ENCODE measurements around the gene VPS35L. TPM values are rescaled to one million over a fixed set of nuclear protein-coding genes. Genes with fewer than 3 reads are reported as not detected.

VPS35L gene
- total RNA-seq, 1 donor from 2014 or later: 45.0 TPM

GRCh38 chr16:19645557-19645981 is 90.1 kb downstream of the VPS35L start:
- H4K20me1 ChIP-seq (ENCODE audit: insufficient read depth, low read length): no peaks in the 10 kb centered on the region
- H3K4me1 Mint-ChIP-seq (ENCODE audit: low read depth, unreplicated experiment): no peaks in the 10 kb centered on the region
- H3K27ac Mint-ChIP-seq (ENCODE audit: unreplicated experiment): no peak overlapping the region

GRCh38 chr16:19649980-19650379 is 94.5 kb downstream of the VPS35L start:
- H3K36me3 Mint-ChIP-seq (ENCODE audit: low read depth, unreplicated experiment): peaks cover 19% of the 10 kb centered on the region

More at GRCh38 chr16:19645557-19645981, 90.1 kb downstream of the VPS35L start:
- Histone ChIP-seq H2AFZ (ENCODE audit: low read depth, low read length) (no peak overlapping the region), H3K4me3 (ENCODE audit: insufficient read depth, low read depth, low read length) (no peak overlapping the region), H3K4me1 (ENCODE audit: insufficient read depth, low read length) (no peaks in the 10 kb centered on the region), H3K4me2 (ENCODE audit: low read length) (no peak overlapping the region), H3K36me3 (ENCODE audit: insufficient read depth, low read length) (peaks cover 16% of the 10 kb centered on the region), H3K27me3 (ENCODE audit: insufficient read depth, low read length) (no peaks in the 10 kb centered on the region), H3K79me2 (ENCODE audit: insufficient read depth, low read length) (no peaks in the 10 kb centered on the region), H3K27ac (ENCODE audit: low read depth, low read length) (no peak overlapping the region), H3K9ac (ENCODE audit: low read length) (no peak overlapping the region), H3K9me3 (ENCODE audit: insufficient read depth, low read depth, low read length) (no peaks in the 10 kb centered on the region)
- TF ChIP-seq, protein P1, sequence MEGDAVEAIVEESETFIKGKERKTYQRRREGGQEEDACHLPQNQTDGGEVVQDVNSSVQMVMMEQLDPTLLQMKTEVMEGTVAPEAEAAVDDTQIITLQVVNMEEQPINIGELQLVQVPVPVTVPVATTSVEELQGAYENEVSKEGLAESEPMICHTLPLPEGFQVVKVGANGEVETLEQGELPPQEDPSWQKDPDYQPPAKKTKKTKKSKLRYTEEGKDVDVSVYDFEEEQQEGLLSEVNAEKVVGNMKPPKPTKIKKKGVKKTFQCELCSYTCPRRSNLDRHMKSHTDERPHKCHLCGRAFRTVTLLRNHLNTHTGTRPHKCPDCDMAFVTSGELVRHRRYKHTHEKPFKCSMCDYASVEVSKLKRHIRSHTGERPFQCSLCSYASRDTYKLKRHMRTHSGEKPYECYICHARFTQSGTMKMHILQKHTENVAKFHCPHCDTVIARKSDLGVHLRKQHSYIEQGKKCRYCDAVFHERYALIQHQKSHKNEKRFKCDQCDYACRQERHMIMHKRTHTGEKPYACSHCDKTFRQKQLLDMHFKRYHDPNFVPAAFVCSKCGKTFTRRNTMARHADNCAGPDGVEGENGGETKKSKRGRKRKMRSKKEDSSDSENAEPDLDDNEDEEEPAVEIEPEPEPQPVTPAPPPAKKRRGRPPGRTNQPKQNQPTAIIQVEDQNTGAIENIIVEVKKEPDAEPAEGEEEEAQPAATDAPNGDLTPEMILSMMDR (IDR thresholded peaks at IDR 0.05; ENCODE audit: insufficient read depth, low read depth, low read length): no peak
- TF ChIP-seq EZH2 (IDR thresholded peaks at IDR 0.05; ENCODE audit: insufficient read depth, low read length): no peak
- Mint-ChIP-seq H3K27me3 (ENCODE audit: low read depth, unreplicated experiment) (no peaks in the 10 kb centered on the region), H3K36me3 (ENCODE audit: low read depth, unreplicated experiment) (peaks cover 7% of the 10 kb centered on the region), H3K9me3 (ENCODE audit: unreplicated experiment) (no peaks in the 10 kb centered on the region), H3K4me3 (ENCODE audit: unreplicated experiment) (no peak overlapping the region)
- FAIRE-seq (no peak), DNase-seq (ENCODE audit: low read depth) (peak; percentile 15)

GRCh38 chr16:19654147-19654546 is 98.6 kb downstream of the VPS35L start:
- H3K27me3 ChIP-seq (ENCODE audit: insufficient read depth, low read length): no peaks in the 10 kb centered on the region
- H3K9ac ChIP-seq (ENCODE audit: low read length): no peak overlapping the region
- H2AFZ ChIP-seq (ENCODE audit: low read depth, low read length): no peak overlapping the region
- no peak overlapping the region for H3K4me2 ChIP-seq (ENCODE audit: low read length)
- no peaks in the 10 kb centered on the region for H3K79me2 ChIP-seq (ENCODE audit: insufficient read depth, low read length)
- H3K4me1 ChIP-seq (ENCODE audit: insufficient read depth, low read length): peaks cover 3% of the 10 kb centered on the region
- no peak overlapping the region for H3K27ac ChIP-seq (ENCODE audit: low read depth, low read length)
- Mint-ChIP-seq H3K27me3 (ENCODE audit: low read depth, unreplicated experiment) (no peaks in the 10 kb centered on the region), H3K4me3 (ENCODE audit: unreplicated experiment) (no peak overlapping the region), H3K36me3 (ENCODE audit: low read depth, unreplicated experiment) (peaks cover 26% of the 10 kb centered on the region), H3K4me1 (ENCODE audit: low read depth, unreplicated experiment) (no peaks in the 10 kb centered on the region), H3K9me3 (ENCODE audit: unreplicated experiment) (peaks cover 2% of the 10 kb centered on the region), H3K27ac (ENCODE audit: unreplicated experiment) (no peak overlapping the region)
- no peaks in the 10 kb centered on the region for H4K20me1 ChIP-seq (ENCODE audit: insufficient read depth, low read length)
- H3K9me3 ChIP-seq (ENCODE audit: insufficient read depth, low read depth, low read length): no peaks in the 10 kb centered on the region
- H3K4me3 ChIP-seq (ENCODE audit: insufficient read depth, low read depth, low read length): no peak overlapping the region
- DNase-seq (ENCODE audit: low read depth): no peak
- FAIRE-seq: no peak
- peaks cover 20% of the 10 kb centered on the region for H3K36me3 ChIP-seq (ENCODE audit: insufficient read depth, low read length)
- TF ChIP-seq EZH2 (IDR thresholded peaks at IDR 0.05; ENCODE audit: insufficient read depth, low read length): no peak
- TF ChIP-seq, protein P1 (IDR thresholded peaks at IDR 0.05; ENCODE audit: insufficient read depth, low read depth, low read length): no peak

More at GRCh38 chr16:19649980-19650379, 94.5 kb downstream of the VPS35L start:
- Histone ChIP-seq H3K9ac (ENCODE audit: low read length) (no peak overlapping the region), H3K9me3 (ENCODE audit: insufficient read depth, low read depth, low read length) (no peaks in the 10 kb centered on the region), H3K36me3 (ENCODE audit: insufficient read depth, low read length) (peaks cover 25% of the 10 kb centered on the region), H2AFZ (ENCODE audit: low read depth, low read length) (no peak overlapping the region), H3K4me2 (ENCODE audit: low read length) (no peak overlapping the region), H3K4me3 (ENCODE audit: insufficient read depth, low read depth, low read length) (no peak overlapping the region), H3K4me1 (ENCODE audit: insufficient read depth, low read length) (no peaks in the 10 kb centered on the region), H3K27ac (ENCODE audit: low read depth, low read length) (no peak overlapping the region), H3K27me3 (ENCODE audit: insufficient read depth, low read length) (no peaks in the 10 kb centered on the region), H4K20me1 (ENCODE audit: insufficient read depth, low read length) (no peaks in the 10 kb centered on the region), H3K79me2 (ENCODE audit: insufficient read depth, low read length) (no peaks in the 10 kb centered on the region)
- Mint-ChIP-seq H3K27me3 (ENCODE audit: low read depth, unreplicated experiment) (no peaks in the 10 kb centered on the region), H3K27ac (ENCODE audit: unreplicated experiment) (no peak overlapping the region), H3K4me1 (ENCODE audit: low read depth, unreplicated experiment) (no peaks in the 10 kb centered on the region), H3K4me3 (ENCODE audit: unreplicated experiment) (no peak overlapping the region), H3K9me3 (ENCODE audit: unreplicated experiment) (no peaks in the 10 kb centered on the region)
- FAIRE-seq (no peak), DNase-seq (ENCODE audit: low read depth) (no peak)
- TF ChIP-seq EZH2 (IDR thresholded peaks at IDR 0.05; ENCODE audit: insufficient read depth, low read length): no peak
- TF ChIP-seq, protein P1 (IDR thresholded peaks at IDR 0.05; ENCODE audit: insufficient read depth, low read depth, low read length): no peak

All from astrocyte (in vitro differentiated cells and primary cell).